ENCODE measurements around the gene CDCA4. TPM values are rescaled to one million over a fixed set of nuclear protein-coding genes. Genes with fewer than 3 reads are reported as not detected.

The CDCA4 gene
- polyA plus RNA-seq, 1 donor from 2014 or later, result 5.4 TPM

- peaks cover 44% of the 10 kb centered on the region for H3K79me2 ChIP-seq (replicated peaks; ENCODE audit: insufficient read depth, low read length)
- TF ChIP-seq SMC3 (conservative IDR thresholded peaks at IDR 0.05; ENCODE audit: poor library complexity) (peak; percentile 53), TAF1 (IDR thresholded peaks at IDR 0.05; ENCODE audit: low read depth) (peak; percentile 35), REST (IDR thresholded peaks at IDR 0.05; ENCODE audit: borderline replicate concordance) (no peak), EP300 (conservative IDR thresholded peaks at IDR 0.05; ENCODE audit: poor library complexity, severe bottlenecking) (no peak), MXI1 (conservative IDR thresholded peaks at IDR 0.05; ENCODE audit: poor library complexity, severe bottlenecking) (peak; percentile 52), EZH2 (IDR thresholded peaks at IDR 0.05; ENCODE audit: borderline replicate concordance, insufficient read depth, low read length, poor library complexity, severe bottlenecking) (no peak), POLR2AphosphoS5 (IDR thresholded peaks at IDR 0.05) (peak; percentile 7), RAD21 (conservative IDR thresholded peaks at IDR 0.05) (no peak)
- TF ChIP-seq, protein P1, sequence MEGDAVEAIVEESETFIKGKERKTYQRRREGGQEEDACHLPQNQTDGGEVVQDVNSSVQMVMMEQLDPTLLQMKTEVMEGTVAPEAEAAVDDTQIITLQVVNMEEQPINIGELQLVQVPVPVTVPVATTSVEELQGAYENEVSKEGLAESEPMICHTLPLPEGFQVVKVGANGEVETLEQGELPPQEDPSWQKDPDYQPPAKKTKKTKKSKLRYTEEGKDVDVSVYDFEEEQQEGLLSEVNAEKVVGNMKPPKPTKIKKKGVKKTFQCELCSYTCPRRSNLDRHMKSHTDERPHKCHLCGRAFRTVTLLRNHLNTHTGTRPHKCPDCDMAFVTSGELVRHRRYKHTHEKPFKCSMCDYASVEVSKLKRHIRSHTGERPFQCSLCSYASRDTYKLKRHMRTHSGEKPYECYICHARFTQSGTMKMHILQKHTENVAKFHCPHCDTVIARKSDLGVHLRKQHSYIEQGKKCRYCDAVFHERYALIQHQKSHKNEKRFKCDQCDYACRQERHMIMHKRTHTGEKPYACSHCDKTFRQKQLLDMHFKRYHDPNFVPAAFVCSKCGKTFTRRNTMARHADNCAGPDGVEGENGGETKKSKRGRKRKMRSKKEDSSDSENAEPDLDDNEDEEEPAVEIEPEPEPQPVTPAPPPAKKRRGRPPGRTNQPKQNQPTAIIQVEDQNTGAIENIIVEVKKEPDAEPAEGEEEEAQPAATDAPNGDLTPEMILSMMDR (IDR thresholded peaks at IDR 0.05; ENCODE audit: poor library complexity, severe bottlenecking), result no peak
- H3K27ac ChIP-seq (ENCODE audit: low read length), result peak overlapping the region; percentile 49
These were observed 745 bp downstream of the CDCA4 start for GRCh38 chr14:105019861-105020814.

GRCh38 chr14:105018414-105018813 lies 2.5 kb downstream of the CDCA4 start:
- H3K9ac ChIP-seq (ENCODE audit: low read length), result no peak overlapping the region
- no peak overlapping the region for H3K27ac ChIP-seq (ENCODE audit: low read length)
- TF ChIP-seq POLR2AphosphoS5 (IDR thresholded peaks at IDR 0.05) (no peak), EP300 (conservative IDR thresholded peaks at IDR 0.05; ENCODE audit: poor library complexity, severe bottlenecking) (no peak), TAF1 (IDR thresholded peaks at IDR 0.05; ENCODE audit: low read depth) (no peak), REST (IDR thresholded peaks at IDR 0.05; ENCODE audit: borderline replicate concordance) (no peak), MXI1 (conservative IDR thresholded peaks at IDR 0.05; ENCODE audit: poor library complexity, severe bottlenecking) (no peak), RAD21 (conservative IDR thresholded peaks at IDR 0.05) (no peak), SMC3 (conservative IDR thresholded peaks at IDR 0.05; ENCODE audit: poor library complexity) (no peak), EZH2 (IDR thresholded peaks at IDR 0.05; ENCODE audit: borderline replicate concordance, insufficient read depth, low read length, poor library complexity, severe bottlenecking) (no peak)
- TF ChIP-seq, protein P1 (IDR thresholded peaks at IDR 0.05; ENCODE audit: poor library complexity, severe bottlenecking), result no peak
- no peak overlapping the region for H3K4me3 ChIP-seq (ENCODE audit: low read length)
- H3K4me2 ChIP-seq (ENCODE audit: low read length), result no peak overlapping the region
- no peaks in the 10 kb centered on the region for H4K20me1 ChIP-seq (ENCODE audit: insufficient read depth)
- no peaks in the 10 kb centered on the region for H3K9me2 ChIP-seq (ENCODE audit: insufficient read depth, low read length)
- peaks cover 60% of the 10 kb centered on the region for H3K79me2 ChIP-seq (replicated peaks; ENCODE audit: insufficient read depth, low read length)
- H3K36me3 ChIP-seq (ENCODE audit: insufficient read depth, low read length), result no peaks in the 10 kb centered on the region
- H3F3A ChIP-seq (ENCODE audit: insufficient read depth, low read length, poor library complexity, severe bottlenecking), result peaks cover 6% of the 10 kb centered on the region
- no peaks in the 10 kb centered on the region for H3K27me3 ChIP-seq (ENCODE audit: insufficient read depth, low read depth, low read length)
- no peak overlapping the region for H2AFZ ChIP-seq (ENCODE audit: low read depth, low read length)
- no peaks in the 10 kb centered on the region for H3K9me3 ChIP-seq (ENCODE audit: low read length)

More at GRCh38 chr14:105019861-105020814, 745 bp downstream of the CDCA4 start:
- peak overlapping the region; percentile 80 for H3K4me2 ChIP-seq (ENCODE audit: low read length)
- H4K20me1 ChIP-seq (ENCODE audit: insufficient read depth), result no peaks in the 10 kb centered on the region
- no peaks in the 10 kb centered on the region for H3K27me3 ChIP-seq (ENCODE audit: insufficient read depth, low read depth, low read length)
- H3K36me3 ChIP-seq (ENCODE audit: insufficient read depth, low read length), result no peaks in the 10 kb centered on the region
- H3F3A ChIP-seq (ENCODE audit: insufficient read depth, low read length, poor library complexity, severe bottlenecking), result peaks cover 6% of the 10 kb centered on the region
- no peak overlapping the region for H2AFZ ChIP-seq (ENCODE audit: low read depth, low read length)
- H3K9me2 ChIP-seq (ENCODE audit: insufficient read depth, low read length), result no peaks in the 10 kb centered on the region
- peak overlapping the region; percentile 93 for H3K4me3 ChIP-seq (ENCODE audit: low read length)
- H3K9me3 ChIP-seq (ENCODE audit: low read length), result no peaks in the 10 kb centered on the region
- H3K9ac ChIP-seq (ENCODE audit: low read length), result peak overlapping the region; percentile 68

Data from neural cell (in vitro differentiated cells).